HG02981 (cell line): ENCODE data around the gene BRD9.
"Not testable (repeated sequence)": the region's sequence is repeated elsewhere in the genome, so short reads cannot be mapped to it uniquely, and the experiment has no call there.

Source experiments
- ATAC-seq: cut with Tn5 transposase; IDR thresholded peaks from one replicate; pipeline ENCODE4 v1.9.1; 2021; ENCODE audit warnings: mild to moderate bottlenecking, moderate library complexity; ENCODE audit not compliant: unreplicated experiment

Gene BRD9

GRCh38 chr5:846602-847091 lies 46.0 kb downstream of the BRD9 start:
- ATAC-seq, result not testable (repeated sequence)

DNA sequence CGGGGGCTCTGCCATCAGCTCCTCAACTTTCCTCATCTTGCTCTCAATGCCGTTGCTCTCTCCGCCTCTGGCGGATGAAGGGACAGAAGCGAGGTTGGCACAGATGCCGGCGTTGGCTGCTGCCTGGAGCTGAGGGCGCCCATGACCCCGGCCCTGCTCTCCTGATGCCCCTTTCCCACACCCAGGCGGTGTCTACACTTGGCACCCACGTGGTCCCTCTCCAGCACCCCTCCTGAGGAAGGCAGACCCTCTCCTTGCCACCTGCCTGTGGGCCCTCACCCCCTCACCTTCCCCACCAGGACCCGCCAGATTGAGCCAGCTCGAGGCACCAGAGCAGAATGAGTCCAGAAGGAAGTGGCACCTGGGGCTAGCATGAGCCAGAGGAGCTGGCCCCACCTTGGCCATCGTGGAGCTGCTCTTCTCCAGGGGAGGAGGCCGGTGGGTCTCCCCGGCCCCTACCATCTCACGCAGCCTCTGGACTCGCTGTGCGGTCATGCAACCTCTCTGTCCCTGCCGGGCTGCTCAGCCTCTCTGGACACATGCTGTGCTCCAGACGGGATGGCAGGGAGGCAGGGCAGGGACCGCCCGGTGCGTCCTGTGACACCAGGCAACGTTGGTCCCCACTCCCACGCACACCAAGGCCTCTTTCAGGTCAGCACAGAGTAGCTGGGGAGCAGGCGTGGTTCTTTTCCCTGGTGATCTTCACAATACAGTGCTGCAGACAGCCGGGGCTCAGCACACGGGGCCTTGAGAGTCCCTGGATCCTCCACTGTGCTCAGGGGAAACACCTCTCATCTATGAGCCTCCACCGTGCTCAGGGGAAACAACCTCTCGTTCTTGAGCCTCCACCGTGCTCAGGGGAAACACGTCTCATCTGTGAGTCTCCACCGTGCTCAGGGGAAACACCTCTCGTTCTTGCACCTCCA lies 46.7 kb downstream of the BRD9 start:
- not testable (repeated sequence) for ATAC-seq

- not testable (repeated sequence) for ATAC-seq
These were observed 47.4 kb downstream of the BRD9 start for GRCh38 chr5:845031-845675.

DNA sequence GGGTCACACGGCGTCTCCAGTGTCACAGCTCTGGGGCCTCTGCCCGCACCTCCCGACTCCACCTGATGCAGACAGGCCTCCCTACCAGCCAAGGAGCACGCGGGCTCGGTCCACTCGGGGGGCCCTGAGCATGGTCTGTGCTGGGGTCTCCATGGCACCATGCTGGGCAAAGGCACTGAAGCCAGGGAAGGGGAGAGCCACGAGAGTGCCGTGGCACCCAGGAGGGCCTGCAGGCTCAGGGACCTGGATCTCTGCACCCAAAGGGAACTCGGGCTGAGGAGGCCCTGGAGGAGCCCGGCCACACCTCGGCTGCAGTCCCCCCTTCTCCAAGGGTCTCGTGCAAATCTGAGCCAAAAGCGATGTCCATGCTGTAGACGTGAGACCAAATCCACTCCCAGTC lies 48.2 kb downstream of the BRD9 start:
- ATAC-seq, result not testable (repeated sequence)

DNA sequence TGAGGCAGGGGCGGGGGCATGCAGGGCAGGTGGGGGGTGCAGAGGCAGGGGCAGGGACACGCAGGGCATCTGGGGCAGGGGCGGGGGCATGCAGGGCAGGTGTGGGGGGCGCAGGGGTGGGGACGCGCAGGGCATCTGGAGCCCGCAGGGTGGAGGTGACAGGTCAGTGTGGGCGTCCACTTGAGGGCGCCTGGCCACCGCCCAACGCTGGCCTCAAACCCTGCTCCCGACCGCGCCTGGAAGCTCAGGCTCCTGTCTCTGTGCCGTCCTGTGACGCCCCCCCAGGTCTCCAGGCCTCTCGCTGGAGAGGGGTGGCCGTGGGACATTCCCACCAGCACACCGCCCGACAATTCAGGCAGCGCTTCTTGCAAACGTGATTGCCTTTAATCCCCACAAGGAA lies 48.7 kb downstream of the BRD9 start:
- ATAC-seq, result not testable (repeated sequence)

DNA sequence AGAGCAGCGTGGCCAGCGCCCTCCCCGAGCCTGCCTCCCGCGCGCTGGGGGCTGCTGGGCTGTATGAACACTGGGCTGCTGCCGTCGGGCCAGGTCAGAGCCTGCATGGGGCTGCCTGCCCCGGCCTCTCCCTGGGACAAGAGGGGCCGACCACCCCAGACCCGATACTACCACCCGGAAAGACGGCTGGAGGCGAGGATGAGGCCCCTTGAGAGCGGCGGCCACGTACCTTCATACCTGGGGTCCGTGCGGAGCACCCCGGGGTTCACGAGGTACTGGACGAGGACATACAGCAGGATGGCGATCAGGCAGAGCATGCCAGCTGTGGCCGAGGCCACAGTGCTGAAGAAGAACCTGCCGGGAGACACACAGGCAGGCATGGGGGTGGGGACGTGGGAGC lies 49.2 kb downstream of the BRD9 start:
- ATAC-seq, result not testable (repeated sequence)

DNA sequence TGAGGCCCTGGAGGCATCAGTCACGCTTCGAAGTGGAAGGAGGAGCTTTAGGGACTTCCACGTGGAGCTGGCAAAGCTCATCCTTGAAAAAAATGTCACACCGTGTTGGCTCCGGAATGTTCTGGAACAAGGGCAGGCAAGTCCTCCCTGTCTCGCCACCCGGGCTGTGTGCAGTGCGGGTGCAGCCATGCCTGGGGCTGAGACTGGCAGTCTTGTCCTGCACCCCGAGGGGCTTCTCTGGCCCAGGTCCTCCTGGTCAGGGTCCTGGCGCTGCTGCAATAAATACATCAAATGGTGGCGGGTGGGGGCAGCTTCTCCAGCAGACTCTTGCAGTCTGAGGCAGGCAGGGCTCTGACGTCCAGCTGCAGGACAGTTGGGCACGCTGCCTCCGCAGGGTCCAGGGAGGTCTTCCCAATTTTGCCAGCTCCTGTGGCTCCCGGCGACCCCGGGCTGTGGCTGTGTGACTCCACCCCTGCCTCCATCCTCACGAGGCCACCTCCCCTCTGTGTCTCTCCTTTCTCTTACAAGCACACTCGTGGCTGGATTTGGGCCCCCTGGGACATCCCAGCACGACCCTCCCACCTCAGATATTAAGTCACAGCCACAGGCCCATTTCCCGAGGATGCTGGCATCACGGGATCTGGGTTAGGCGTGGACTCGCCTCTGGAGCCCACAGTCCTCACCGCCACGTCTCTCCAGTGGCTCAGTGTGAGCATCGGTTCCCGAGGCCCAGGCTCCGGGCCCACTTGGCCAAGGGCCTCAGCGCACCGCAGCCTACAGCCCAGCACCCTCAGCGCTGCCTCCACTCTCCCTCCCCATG lies 50.0 kb downstream of the BRD9 start:
- ATAC-seq, result not testable (repeated sequence)

DNA sequence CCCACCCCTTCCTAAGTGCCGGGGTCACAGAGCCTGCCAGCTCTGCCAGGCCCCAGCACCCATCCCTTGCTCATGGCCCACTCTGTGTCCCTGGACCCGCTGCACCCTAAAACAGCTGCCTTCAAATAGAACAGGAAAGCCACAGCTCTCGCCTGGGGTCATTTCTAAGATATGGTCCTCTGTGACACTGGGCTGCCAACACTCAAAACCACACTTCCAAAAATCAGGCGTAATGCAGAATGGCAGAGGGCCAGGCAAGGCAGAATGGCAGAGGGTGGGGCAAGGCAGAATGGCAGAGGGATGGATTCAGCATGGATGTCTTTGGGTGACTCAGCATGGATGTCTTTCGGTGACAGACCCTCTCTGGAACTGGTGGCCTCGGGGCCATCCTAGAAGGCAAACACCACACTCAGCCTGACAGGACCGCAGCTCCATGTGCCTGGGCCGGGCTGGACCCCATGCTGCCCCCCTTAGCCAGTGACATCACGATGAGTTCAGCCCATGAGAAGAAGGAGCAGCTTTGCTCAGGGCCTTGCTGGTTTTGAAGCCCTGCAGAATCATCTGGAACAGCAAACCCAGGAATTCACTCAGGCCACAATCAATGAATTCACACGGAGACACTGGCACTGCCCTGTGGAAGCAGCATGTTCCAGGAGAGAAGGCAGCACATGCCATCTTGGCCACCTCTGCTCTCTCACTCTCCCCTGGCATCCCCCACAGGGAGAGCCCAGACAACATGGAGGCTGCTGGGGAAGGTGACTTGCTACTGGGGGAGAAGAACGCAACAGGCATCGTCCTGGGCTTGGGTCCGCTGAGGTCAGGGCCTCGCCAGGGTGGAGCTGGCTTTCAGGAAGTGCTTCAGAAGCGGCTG lies 50.8 kb downstream of the BRD9 start:
- not testable (repeated sequence) for ATAC-seq

DNA sequence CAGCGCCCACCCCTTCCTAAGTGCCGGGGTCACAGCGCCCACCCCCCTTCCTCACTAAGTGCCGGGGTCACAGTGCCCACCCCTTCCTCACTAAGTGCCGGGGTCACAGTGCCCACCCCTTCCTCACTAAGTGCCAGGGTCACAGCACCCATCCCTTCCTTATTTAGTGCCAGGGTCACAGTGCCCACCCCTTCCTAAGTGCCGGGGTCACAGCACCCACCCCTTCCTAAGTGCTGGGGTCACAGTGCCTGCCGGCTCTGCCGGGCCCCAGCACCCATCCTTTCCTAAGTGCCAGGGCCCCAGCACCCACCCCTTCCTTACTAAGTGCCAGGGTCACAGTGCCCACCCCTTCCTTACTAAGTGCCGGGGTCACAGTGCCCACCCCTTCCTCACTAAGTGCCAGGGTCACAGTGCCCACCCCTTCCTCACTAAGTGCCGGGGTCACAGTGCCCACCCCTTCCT lies 51.6 kb downstream of the BRD9 start:
- ATAC-seq, result not testable (repeated sequence)

DNA sequence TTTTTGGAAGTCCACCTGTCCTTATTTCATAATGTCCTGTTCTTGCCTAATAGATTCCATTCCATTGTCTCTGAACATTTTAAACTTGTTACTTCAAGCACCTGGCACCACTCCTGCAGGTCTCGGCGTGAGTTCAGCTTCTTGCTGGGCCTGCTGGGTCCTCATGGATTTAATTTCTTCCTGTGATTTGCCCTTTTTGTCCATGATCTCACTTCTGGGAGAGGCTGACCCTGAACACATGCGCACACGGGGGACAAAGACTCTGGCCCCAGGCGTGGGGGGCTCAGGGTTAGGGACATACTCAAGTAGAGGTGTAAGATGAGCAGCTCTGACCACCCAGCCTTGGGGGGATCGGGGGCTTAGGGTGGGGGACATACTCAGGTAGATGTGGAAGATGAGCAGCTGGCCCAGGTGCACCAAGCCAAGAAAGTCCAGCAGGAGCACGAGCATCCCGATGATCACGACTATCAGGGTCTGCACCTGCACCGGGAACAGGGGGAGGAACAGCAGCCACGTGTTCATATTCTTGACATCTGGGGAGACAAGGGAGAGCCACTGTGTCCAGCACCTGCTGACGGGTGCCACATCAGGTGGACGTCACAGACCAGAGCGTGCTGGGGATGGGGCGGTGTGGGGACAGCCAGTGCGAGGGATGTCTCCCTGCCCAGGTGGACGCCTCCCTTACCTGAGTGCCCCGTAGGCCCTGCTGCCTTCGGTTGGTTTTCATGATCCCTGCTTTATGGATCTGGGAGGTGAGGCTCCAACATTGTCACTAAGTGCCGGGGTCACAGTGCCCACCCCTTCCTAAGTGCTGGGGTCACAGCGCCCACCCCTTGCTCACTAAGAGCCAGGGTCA lies 52.3 kb downstream of the BRD9 start:
- ATAC-seq, result not testable (repeated sequence)

GRCh38 chr5:838431-838851 lies 54.2 kb downstream of the BRD9 start:
- not testable (repeated sequence) for ATAC-seq

GRCh38 chr5:837621-838121 lies 54.9 kb downstream of the BRD9 start:
- ATAC-seq, result not testable (repeated sequence)

DNA sequence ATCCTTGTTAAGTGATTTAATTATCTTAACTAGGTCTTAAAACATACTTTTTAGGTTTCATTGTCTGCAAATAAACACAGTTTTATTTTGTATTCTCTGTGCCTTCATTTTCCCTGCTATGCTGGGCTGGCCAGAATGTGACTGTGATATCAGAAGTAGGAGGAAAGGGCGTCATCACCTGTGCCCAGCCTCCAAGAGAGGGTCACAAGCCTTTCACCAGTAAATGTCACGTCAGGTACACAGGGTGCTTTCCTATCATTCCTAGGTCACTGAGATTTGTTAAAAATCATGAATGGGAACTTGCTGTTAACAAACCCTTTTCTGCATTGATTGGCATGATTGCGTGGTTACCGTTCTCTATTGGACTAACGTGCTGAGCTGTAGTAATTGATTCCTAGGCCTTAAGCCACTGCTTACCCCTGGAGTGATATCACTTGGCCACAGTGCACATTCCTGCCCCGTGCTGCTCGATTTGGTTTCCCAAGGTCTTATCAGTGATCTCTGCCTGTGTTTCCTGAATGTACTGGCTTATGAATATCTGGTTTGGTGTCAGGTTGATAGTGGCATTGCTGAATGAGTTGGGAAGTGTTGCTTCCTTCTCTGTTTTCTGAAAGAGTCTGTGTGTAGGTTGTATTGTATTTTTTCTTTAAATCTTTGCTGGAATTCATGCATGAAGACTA lies 56.5 kb downstream of the BRD9 start:
- ATAC-seq, result not testable (repeated sequence)

DNA sequence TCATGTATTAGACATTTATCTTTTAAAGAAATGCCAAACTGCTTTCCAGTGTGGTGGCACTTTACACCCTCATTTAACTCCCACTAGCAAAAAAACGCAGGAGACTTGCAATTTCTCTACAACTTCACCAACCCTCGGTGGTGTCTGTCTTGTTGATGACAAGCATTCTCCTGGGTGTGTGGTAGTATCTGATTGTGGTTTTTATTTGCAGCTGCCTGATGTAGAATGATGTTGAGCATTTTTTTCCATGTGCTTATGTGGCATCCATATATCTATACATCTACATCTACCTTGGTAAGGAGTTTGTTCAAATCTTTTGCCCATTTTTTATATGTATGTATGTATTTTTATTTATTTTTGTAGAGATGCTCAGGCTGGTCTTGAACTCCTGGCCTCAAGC lies 58.6 kb downstream of the BRD9 start:
- not testable (repeated sequence) for ATAC-seq

DNA sequence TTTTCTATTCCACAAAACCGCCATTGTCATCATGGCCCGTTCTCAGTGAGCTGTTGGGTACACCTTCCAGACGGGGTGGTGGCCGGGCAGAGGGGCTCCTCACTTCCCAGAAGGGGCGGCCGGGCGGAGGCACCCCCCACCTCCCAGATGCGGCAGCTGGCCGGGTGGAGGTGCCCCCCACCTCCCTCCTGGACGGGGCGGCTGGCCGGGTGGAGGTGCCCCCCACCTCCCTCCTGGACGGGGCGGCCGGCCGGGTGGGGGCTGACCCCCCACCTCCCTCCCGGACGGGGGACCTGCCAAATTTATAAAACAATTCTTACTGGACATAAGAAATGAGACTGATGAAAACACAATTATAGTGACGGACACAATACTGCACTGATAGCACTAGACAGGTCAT lies 64.4 kb downstream of the BRD9 start:
- ATAC-seq, result not testable (repeated sequence)

DNA sequence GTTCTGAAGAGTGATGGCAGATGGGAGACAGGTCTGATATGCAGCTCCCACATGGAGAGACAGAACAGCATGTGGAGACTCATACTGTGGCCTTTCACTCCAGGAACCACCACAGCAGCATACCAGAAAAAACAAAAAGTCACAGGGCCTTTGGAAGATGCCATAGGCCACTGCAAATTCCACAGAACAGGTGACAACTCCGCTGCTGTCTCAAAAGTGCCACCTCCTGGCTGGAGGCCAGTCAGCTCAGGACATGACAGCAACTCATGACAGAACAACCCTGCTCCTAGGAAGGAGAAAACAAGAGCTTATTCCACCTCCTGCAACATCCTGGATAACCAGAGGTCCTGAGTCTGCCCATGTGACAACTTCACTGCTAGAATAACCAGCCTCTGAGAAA lies 67.1 kb downstream of the BRD9 start:
- not testable (repeated sequence) for ATAC-seq

- no peak for ATAC-seq
These were observed 71.1 kb downstream of the BRD9 start for GRCh38 chr5:821504-821903.

- ATAC-seq, result no peak
These were observed 72.4 kb downstream of the BRD9 start for GRCh38 chr5:820245-820644.
